Measurements from ENCODE around the gene CEP72. TPM values are rescaled to one million over a fixed set of nuclear protein-coding genes. Genes with fewer than 3 reads are reported as not detected.

The CEP72 gene
- total RNA-seq, 1 experiment from 2014 or later = 14.8 TPM

Other genes with a start within 250 kb of the CEP72 start
- gene EXOC3, start 169.2 kb upstream of the CEP72 start, total RNA-seq (2014; rRNA removed; shearing (Covaris generic)) = 33.3 and 34.7 TPM in 2 replicates
- 4.7 and 5.8 TPM in 2 replicates for gene SLC9A3, start 87.9 kb upstream of the CEP72 start, total RNA-seq (2014; rRNA removed; shearing (Covaris generic))
- 0.05 and 0.36 TPM in 2 replicates for gene TPPP, start 81.0 kb downstream of the CEP72 start, total RNA-seq (2014; rRNA removed; shearing (Covaris generic))
- gene ZDHHC11B, start 172.4 kb downstream of the CEP72 start, total RNA-seq (2014; rRNA removed; shearing (Covaris generic)) = 0.26 and 2.3 TPM in 2 replicates
- 1.0 and 4.3 TPM in 2 replicates for gene ZDHHC11, start 238.6 kb downstream of the CEP72 start, total RNA-seq (2014; rRNA removed; shearing (Covaris generic))

Measured in A172 (cell line).